Measurements from ENCODE around the gene TMEM259.

The TMEM259 gene

DNA sequence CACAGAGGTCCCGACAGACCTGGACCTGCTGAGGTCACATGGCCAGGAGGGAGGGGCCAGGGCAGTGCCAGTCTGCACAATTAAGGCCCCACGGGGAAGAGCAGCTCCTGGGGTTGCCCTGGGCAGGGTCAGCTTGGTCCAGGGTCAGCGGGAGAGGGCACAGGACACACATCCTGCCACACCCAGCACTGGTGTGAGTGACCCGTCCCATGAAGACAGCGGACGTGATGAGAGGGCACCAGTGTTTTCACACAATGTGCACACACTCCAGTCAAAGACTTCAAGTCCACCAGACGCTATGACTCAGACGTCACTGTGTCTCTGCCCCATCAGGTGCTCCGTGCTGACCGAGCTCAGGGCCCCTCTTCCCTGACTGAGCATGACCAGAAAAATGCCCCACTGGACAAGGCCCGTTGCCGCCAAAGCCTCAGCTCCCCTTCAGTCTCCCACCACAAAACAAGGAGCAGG is 4.2 kb downstream of the TMEM259 start:
- peaks cover 14% of the 10 kb centered on the region for H3K79me1 ChIP-seq (replicated peaks; ENCODE audit: low read length, poor library complexity, severe bottlenecking)
- no peak overlapping the region for H3K14ac ChIP-seq (ENCODE audit: low read length in 2 of 2)
- peaks cover 14 to 64% of the 10 kb centered on the region in 2 experiments for H3K36me3 ChIP-seq (ENCODE audit: control insufficient read depth in 1 of 2, insufficient read depth in 2 of 2, low read depth in 1 of 2, low read length in 2 of 2)
- no peak overlapping the region for H3K4ac ChIP-seq (ENCODE audit: low read depth in 1 of 2, low read length in 2 of 2)
- peak overlapping the region in 1 of 2 experiments; percentile 42 for H3K18ac ChIP-seq (ENCODE audit: low read depth in 1 of 2, low read length in 2 of 2)
- no peak overlapping the region for H2AK5ac ChIP-seq (ENCODE audit: low read length, severe bottlenecking)
- no peak overlapping the region for H3K23ac ChIP-seq (ENCODE audit: low read length in 2 of 2)
- peak overlapping the region; percentile 36 for H4K91ac ChIP-seq (ENCODE audit: low read length)
- H2BK5ac ChIP-seq (ENCODE audit: low read depth, low read length, poor library complexity, severe bottlenecking) = no peak overlapping the region
- peak overlapping the region; percentile 30 for H3K9ac ChIP-seq (ENCODE audit: low read length)
- peak overlapping the region in 1 of 2 experiments; percentile 33 for H3K4me3 ChIP-seq (ENCODE audit: insufficient read depth in 1 of 2, low read depth in 1 of 2, low read length in 2 of 2)
- peak overlapping the region; percentile 66 for H4K8ac ChIP-seq (ENCODE audit: low read length)
- peaks cover 53% of the 10 kb centered on the region for H3K4me1 ChIP-seq (ENCODE audit: control insufficient read depth, insufficient read depth, low read depth, low read length)
- no peak overlapping the region for H2BK120ac ChIP-seq (ENCODE audit: low read depth, low read length)
- H3K9me3 ChIP-seq (ENCODE audit: control insufficient read depth, low read length) = no peaks in the 10 kb centered on the region
- H2BK15ac ChIP-seq (ENCODE audit: low read depth, poor library complexity, severe bottlenecking) = no peak overlapping the region
- peak; percentile 87 for DNase-seq
- H2BK12ac ChIP-seq (ENCODE audit: low read length in 2 of 2) = peak overlapping the region in 1 of 2 experiments; percentile 51
- no peak overlapping the region for H2AFZ ChIP-seq (ENCODE audit: low read depth, low read length)
- no peak overlapping the region for H3K4me2 ChIP-seq (ENCODE audit: low read length, poor library complexity, severe bottlenecking)
- peak overlapping the region; percentile 33 for H3K27ac ChIP-seq (ENCODE audit: low read length, poor library complexity, severe bottlenecking)
- no peaks in the 10 kb centered on the region for H3K27me3 ChIP-seq (ENCODE audit: control insufficient read depth in 1 of 2, insufficient read depth in 1 of 2, low read length in 2 of 2)
- 36% methylated on average over 12 of the region's 12 CpGs for WGBS

- no peaks in the 10 kb centered on the region for H3K9me3 ChIP-seq (ENCODE audit: control insufficient read depth, low read length)
- no peak overlapping the region for H2AK5ac ChIP-seq (ENCODE audit: low read length, severe bottlenecking)
- peaks cover 15 to 71% of the 10 kb centered on the region in 2 experiments for H3K36me3 ChIP-seq (ENCODE audit: control insufficient read depth in 1 of 2, insufficient read depth in 2 of 2, low read depth in 1 of 2, low read length in 2 of 2)
- WGBS = 71% methylated on average over 31 of the region's 31 CpGs
- H2BK5ac ChIP-seq (ENCODE audit: low read depth, low read length, poor library complexity, severe bottlenecking) = no peak overlapping the region
- H3K4me1 ChIP-seq (ENCODE audit: control insufficient read depth, insufficient read depth, low read depth, low read length) = peaks cover 53% of the 10 kb centered on the region
- peak overlapping the region; percentile 9 for H3K27ac ChIP-seq (ENCODE audit: low read length, poor library complexity, severe bottlenecking)
- H3K4me2 ChIP-seq (ENCODE audit: low read length, poor library complexity, severe bottlenecking) = no peak overlapping the region
- H4K91ac ChIP-seq (ENCODE audit: low read length) = peak overlapping the region; percentile 29
- H2AFZ ChIP-seq (ENCODE audit: low read depth, low read length) = no peak overlapping the region
- peaks cover 14% of the 10 kb centered on the region for H3K79me1 ChIP-seq (replicated peaks; ENCODE audit: low read length, poor library complexity, severe bottlenecking)
- H3K9ac ChIP-seq (ENCODE audit: low read length) = peak overlapping the region; percentile 48
- peak overlapping the region in 1 of 2 experiments; percentile 4 for H3K14ac ChIP-seq (ENCODE audit: low read length in 2 of 2)
- no peaks in the 10 kb centered on the region for H3K27me3 ChIP-seq (ENCODE audit: control insufficient read depth in 1 of 2, insufficient read depth in 1 of 2, low read length in 2 of 2)
- peak overlapping the region in 1 of 2 experiments; percentile 8 for H3K4me3 ChIP-seq (ENCODE audit: insufficient read depth in 1 of 2, low read depth in 1 of 2, low read length in 2 of 2)
- no peak overlapping the region for H3K4ac ChIP-seq (ENCODE audit: low read depth in 1 of 2, low read length in 2 of 2)
- H2BK15ac ChIP-seq (ENCODE audit: low read depth, poor library complexity, severe bottlenecking) = no peak overlapping the region
- peak overlapping the region in 1 of 2 experiments; percentile 23 for H3K23ac ChIP-seq (ENCODE audit: low read length in 2 of 2)
- H3K18ac ChIP-seq (ENCODE audit: low read depth in 1 of 2, low read length in 2 of 2) = peak overlapping the region in 1 of 2 experiments; percentile 48
- no peak overlapping the region for H2BK120ac ChIP-seq (ENCODE audit: low read depth, low read length)
- DNase-seq = no peak
- H4K8ac ChIP-seq (ENCODE audit: low read length) = no peak overlapping the region
- H2BK12ac ChIP-seq (ENCODE audit: low read length in 2 of 2) = peak overlapping the region in 1 of 2 experiments; percentile 51
Observed at GRCh38 chr19:1015782-1016646, 4.9 kb downstream of the TMEM259 start.

DNA sequence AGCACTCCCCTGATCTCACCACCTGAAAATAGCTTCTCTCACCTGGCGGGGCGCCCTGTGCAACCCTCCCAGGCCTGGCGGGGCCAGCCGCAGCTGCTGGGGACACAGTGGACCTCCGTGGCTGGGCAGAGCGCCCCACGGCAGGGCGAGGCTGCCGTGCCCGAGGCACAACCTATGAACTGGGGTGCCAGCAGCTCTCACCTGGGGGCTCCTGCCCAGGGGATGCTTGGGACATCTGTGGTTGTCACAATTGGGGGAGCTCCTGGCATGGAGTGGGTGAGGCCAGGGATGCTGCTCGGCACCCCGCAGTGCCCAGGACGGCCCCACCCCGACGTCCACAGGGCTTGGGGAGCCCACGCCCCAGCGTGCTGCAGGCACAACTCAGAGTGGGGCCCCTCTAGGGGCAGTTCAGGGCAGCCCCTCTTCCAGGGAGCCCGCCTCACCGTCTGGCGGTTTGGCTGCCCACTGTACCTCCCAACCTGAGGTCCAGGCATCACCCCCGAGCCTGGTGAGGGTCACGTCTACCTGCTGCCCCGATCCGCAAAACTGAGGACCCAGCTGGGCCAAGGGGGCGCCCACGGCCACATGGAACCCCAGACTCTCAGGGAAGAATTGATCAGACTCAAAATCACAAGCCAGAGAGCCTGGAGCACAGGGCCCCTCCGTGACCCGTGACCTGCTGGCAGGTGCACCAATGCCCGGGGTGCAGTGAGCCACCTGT is 5.7 kb downstream of the TMEM259 start:
- H2BK12ac ChIP-seq (ENCODE audit: low read length in 2 of 2) = no peak overlapping the region
- peaks cover 16% of the 10 kb centered on the region for H3K79me1 ChIP-seq (replicated peaks; ENCODE audit: low read length, poor library complexity, severe bottlenecking)
- no peak overlapping the region for H3K4me3 ChIP-seq (ENCODE audit: insufficient read depth in 1 of 2, low read depth in 1 of 2, low read length in 2 of 2)
- H2BK5ac ChIP-seq (ENCODE audit: low read depth, low read length, poor library complexity, severe bottlenecking) = no peak overlapping the region
- no peak overlapping the region for H4K91ac ChIP-seq (ENCODE audit: low read length)
- peak overlapping the region in 1 of 2 experiments; percentile 76 for H3K23ac ChIP-seq (ENCODE audit: low read length in 2 of 2)
- H2AK5ac ChIP-seq (ENCODE audit: low read length, severe bottlenecking) = no peak overlapping the region
- H3K4me1 ChIP-seq (ENCODE audit: control insufficient read depth, insufficient read depth, low read depth, low read length) = peaks cover 53% of the 10 kb centered on the region
- no peak overlapping the region for H3K4me2 ChIP-seq (ENCODE audit: low read length, poor library complexity, severe bottlenecking)
- H3K36me3 ChIP-seq (ENCODE audit: control insufficient read depth in 1 of 2, insufficient read depth in 2 of 2, low read depth in 1 of 2, low read length in 2 of 2) = peaks cover 19 to 79% of the 10 kb centered on the region in 2 experiments
- H3K14ac ChIP-seq (ENCODE audit: low read length in 2 of 2) = no peak overlapping the region
- H2AFZ ChIP-seq (ENCODE audit: low read depth, low read length) = no peak overlapping the region
- DNase-seq = no peak
- H3K9me3 ChIP-seq (ENCODE audit: control insufficient read depth, low read length) = no peaks in the 10 kb centered on the region
- H3K9ac ChIP-seq (ENCODE audit: low read length) = peak overlapping the region; percentile 48
- peak overlapping the region in 1 of 2 experiments; percentile 5 for H3K18ac ChIP-seq (ENCODE audit: low read depth in 1 of 2, low read length in 2 of 2)
- no peaks in the 10 kb centered on the region for H3K27me3 ChIP-seq (ENCODE audit: control insufficient read depth in 1 of 2, insufficient read depth in 1 of 2, low read length in 2 of 2)
- no peak overlapping the region for H2BK120ac ChIP-seq (ENCODE audit: low read depth, low read length)
- H3K4ac ChIP-seq (ENCODE audit: low read depth in 1 of 2, low read length in 2 of 2) = no peak overlapping the region
- no peak overlapping the region for H2BK15ac ChIP-seq (ENCODE audit: low read depth, poor library complexity, severe bottlenecking)
- 96% methylated on average over 24 of the region's 29 CpGs for WGBS
- no peak overlapping the region for H3K27ac ChIP-seq (ENCODE audit: low read length, poor library complexity, severe bottlenecking)
- H4K8ac ChIP-seq (ENCODE audit: low read length) = no peak overlapping the region

Data from mesenchymal stem cell (in vitro differentiated cells and primary cell).